ENCODE results near the gene SDC3. TPM values are rescaled to one million over a fixed set of nuclear protein-coding genes. Genes with fewer than 3 reads are reported as not detected.
A peak's percentile ranks its signal among the peaks of the same experiment; 100 is the strongest.

The SDC3 gene
- total and polyA plus RNA-seq, 2 donors (not counting 1 experiment from before 2014, with no cell fraction given) = 13.7 to 32.9 TPM

DNA sequence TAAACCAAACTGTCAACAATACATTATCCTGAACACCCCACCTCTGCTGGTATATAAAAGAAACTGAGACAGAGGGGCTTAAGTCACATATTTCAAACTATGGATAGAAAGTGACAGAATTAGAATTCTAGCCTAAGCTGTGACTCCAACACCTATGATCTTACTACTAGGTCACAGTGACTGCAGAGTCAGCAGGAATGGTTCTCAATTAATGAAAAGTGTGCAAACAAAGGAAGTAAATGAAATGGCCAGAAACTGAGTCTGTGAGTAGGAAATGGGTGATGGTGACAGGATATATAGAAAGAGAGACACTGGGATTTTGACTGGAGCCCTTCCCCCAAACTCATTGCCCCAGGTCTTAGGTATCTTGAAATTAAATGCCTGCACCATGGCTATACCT, 38.7 kb upstream of the SDC3 start:
- H3K79me2 ChIP-seq (ENCODE audit: control insufficient read depth, insufficient read depth, low read length) = no peaks in the 10 kb centered on the region
- no peak overlapping the region for H2AFZ ChIP-seq (ENCODE audit: low read length)
- no peaks in the 10 kb centered on the region for H3K4me1 ChIP-seq (ENCODE audit: control insufficient read depth, extremely low read depth, insufficient read depth, low read length)
- H3K4me3 ChIP-seq (replicated peaks in 1 of 4; ENCODE audit: control extremely low read depth in 1 of 4, insufficient read depth in 1 of 4, low read depth in 3 of 4, low read length in 4 of 4) = no peak overlapping the region
- no peaks in the 10 kb centered on the region for H3K27me3 ChIP-seq (ENCODE audit: control insufficient read depth, insufficient read depth, low read length)
- H3K9ac ChIP-seq (ENCODE audit: insufficient read depth, low read length) = no peak overlapping the region
- H3K4me2 ChIP-seq (ENCODE audit: extremely low read depth, insufficient read depth, low read length) = no peak overlapping the region
- H3K36me3 ChIP-seq (ENCODE audit: control insufficient read depth, insufficient read depth, low read length) = peaks cover 16% of the 10 kb centered on the region
- H4K20me1 ChIP-seq (ENCODE audit: control insufficient read depth, extremely low read depth, insufficient read depth, low read length) = no peaks in the 10 kb centered on the region
- TF ChIP-seq, protein P1, sequence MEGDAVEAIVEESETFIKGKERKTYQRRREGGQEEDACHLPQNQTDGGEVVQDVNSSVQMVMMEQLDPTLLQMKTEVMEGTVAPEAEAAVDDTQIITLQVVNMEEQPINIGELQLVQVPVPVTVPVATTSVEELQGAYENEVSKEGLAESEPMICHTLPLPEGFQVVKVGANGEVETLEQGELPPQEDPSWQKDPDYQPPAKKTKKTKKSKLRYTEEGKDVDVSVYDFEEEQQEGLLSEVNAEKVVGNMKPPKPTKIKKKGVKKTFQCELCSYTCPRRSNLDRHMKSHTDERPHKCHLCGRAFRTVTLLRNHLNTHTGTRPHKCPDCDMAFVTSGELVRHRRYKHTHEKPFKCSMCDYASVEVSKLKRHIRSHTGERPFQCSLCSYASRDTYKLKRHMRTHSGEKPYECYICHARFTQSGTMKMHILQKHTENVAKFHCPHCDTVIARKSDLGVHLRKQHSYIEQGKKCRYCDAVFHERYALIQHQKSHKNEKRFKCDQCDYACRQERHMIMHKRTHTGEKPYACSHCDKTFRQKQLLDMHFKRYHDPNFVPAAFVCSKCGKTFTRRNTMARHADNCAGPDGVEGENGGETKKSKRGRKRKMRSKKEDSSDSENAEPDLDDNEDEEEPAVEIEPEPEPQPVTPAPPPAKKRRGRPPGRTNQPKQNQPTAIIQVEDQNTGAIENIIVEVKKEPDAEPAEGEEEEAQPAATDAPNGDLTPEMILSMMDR (conservative IDR thresholded peaks at IDR 0.05 in 1 of 2, IDR thresholded peaks at IDR 0.05 in 1 of 2; ENCODE audit: low read depth in 1 of 2, low read length in 2 of 2) = no peak
- TF ChIP-seq EZH2 (IDR thresholded peaks at IDR 0.05; ENCODE audit: low read length, missing control alignments) = no peak
- no peak for DNase-seq (ENCODE audit: low read depth in 2 of 2)
- no peaks in the 10 kb centered on the region for H3K9me3 ChIP-seq (ENCODE audit: control insufficient read depth, insufficient read depth, low read depth, low read length)
- H3K27ac ChIP-seq (ENCODE audit: insufficient read depth, low read length) = no peak overlapping the region

DNA sequence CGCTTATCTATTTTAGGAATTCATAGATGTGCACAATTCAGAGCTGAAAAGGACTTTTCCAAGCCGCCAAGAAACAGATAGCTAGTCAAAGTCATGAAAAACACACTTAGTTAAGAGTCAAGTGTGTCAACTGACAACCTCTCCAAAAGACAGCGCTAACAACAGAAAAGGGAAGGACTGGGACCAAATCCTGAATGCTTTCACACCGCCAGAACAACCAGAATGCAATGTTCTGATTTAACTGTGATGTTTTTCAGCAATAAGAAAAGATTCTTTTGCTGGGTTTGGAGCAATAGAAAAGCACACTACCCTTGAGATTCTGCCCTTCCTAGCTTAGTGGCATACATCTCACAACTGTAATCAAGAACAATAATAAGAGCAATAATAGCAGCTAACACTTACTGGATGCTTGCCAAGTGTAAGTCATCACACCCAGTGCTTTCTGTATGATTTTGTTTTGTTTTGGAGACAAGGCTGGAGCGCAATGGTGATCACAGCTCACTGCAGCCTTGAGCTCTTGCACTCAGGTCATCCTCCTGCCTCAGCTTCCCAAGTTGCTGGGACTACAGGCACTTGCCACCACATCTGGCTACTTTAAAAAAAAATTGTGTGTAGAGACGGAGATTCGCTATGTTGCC, 33.9 kb upstream of the SDC3 start:
- Histone ChIP-seq H3K4me2 (ENCODE audit: extremely low read depth, insufficient read depth, low read length) (no peak overlapping the region), H3K36me3 (ENCODE audit: control insufficient read depth, insufficient read depth, low read length) (peaks cover 10% of the 10 kb centered on the region), H3K4me1 (ENCODE audit: control insufficient read depth, extremely low read depth, insufficient read depth, low read length) (no peaks in the 10 kb centered on the region), H3K27ac (ENCODE audit: insufficient read depth, low read length) (no peak overlapping the region), H3K79me2 (ENCODE audit: control insufficient read depth, insufficient read depth, low read length) (no peaks in the 10 kb centered on the region), H3K4me3 (replicated peaks in 1 of 4; ENCODE audit: control extremely low read depth in 1 of 4, insufficient read depth in 1 of 4, low read depth in 3 of 4, low read length in 4 of 4) (no peak overlapping the region), H3K9ac (ENCODE audit: insufficient read depth, low read length) (no peak overlapping the region), H3K9me3 (ENCODE audit: control insufficient read depth, insufficient read depth, low read depth, low read length) (no peaks in the 10 kb centered on the region), H3K27me3 (ENCODE audit: control insufficient read depth, insufficient read depth, low read length) (no peaks in the 10 kb centered on the region), H4K20me1 (ENCODE audit: control insufficient read depth, extremely low read depth, insufficient read depth, low read length) (no peaks in the 10 kb centered on the region), H2AFZ (ENCODE audit: low read length) (no peak overlapping the region)
- DNase-seq (ENCODE audit: low read depth in 2 of 2) = peak in 1 of 2 donors; percentile 28
- no peak for TF ChIP-seq EZH2 (IDR thresholded peaks at IDR 0.05; ENCODE audit: low read length, missing control alignments)
- TF ChIP-seq, protein P1 (conservative IDR thresholded peaks at IDR 0.05 in 1 of 2, IDR thresholded peaks at IDR 0.05 in 1 of 2; ENCODE audit: low read depth in 1 of 2, low read length in 2 of 2) = no peak

DNA sequence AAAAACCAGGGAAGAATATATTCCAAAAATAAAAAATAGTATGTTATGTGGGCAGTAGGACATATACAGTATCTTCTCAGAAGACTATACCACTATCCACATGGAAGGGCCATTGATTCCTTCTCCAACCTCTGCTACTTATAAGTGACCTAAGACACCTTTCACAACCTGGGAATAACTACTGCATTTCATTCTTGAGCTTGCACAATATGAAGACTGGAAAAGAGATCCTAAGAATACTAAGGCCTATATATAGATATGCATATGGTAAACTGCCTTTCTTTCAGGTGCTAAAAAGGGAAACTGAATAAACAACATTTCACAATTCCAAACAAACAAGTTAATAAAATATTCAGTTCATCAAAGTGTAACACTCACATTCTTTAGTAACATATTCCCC, 32.0 kb upstream of the SDC3 start:
- no peak for DNase-seq (ENCODE audit: low read depth in 2 of 2)
- Histone ChIP-seq H4K20me1 (ENCODE audit: control insufficient read depth, extremely low read depth, insufficient read depth, low read length) (no peaks in the 10 kb centered on the region), H3K27me3 (ENCODE audit: control insufficient read depth, insufficient read depth, low read length) (no peaks in the 10 kb centered on the region), H2AFZ (ENCODE audit: low read length) (no peak overlapping the region), H3K36me3 (ENCODE audit: control insufficient read depth, insufficient read depth, low read length) (peaks cover 21% of the 10 kb centered on the region), H3K4me1 (ENCODE audit: control insufficient read depth, extremely low read depth, insufficient read depth, low read length) (no peaks in the 10 kb centered on the region), H3K4me2 (ENCODE audit: extremely low read depth, insufficient read depth, low read length) (no peak overlapping the region), H3K79me2 (ENCODE audit: control insufficient read depth, insufficient read depth, low read length) (no peaks in the 10 kb centered on the region), H3K9me3 (ENCODE audit: control insufficient read depth, insufficient read depth, low read depth, low read length) (no peaks in the 10 kb centered on the region), H3K27ac (ENCODE audit: insufficient read depth, low read length) (no peak overlapping the region), H3K4me3 (replicated peaks in 1 of 4; ENCODE audit: control extremely low read depth in 1 of 4, insufficient read depth in 1 of 4, low read depth in 3 of 4, low read length in 4 of 4) (no peak overlapping the region), H3K9ac (ENCODE audit: insufficient read depth, low read length) (no peak overlapping the region)
- TF ChIP-seq EZH2 (IDR thresholded peaks at IDR 0.05; ENCODE audit: low read length, missing control alignments) = no peak
- TF ChIP-seq, protein P1 (conservative IDR thresholded peaks at IDR 0.05 in 1 of 2, IDR thresholded peaks at IDR 0.05 in 1 of 2; ENCODE audit: low read depth in 1 of 2, low read length in 2 of 2) = no peak

Measured in fibroblast of lung (primary cell).